B cell (primary cell): ENCODE data around the gene C6orf47. TPM values are rescaled to one million over a fixed set of nuclear protein-coding genes. Genes with fewer than 3 reads are reported as not detected.
A peak's percentile ranks its signal among the peaks of the same experiment; 100 is the strongest.

ENCODE experiments used
- ATAC-seq: fragments of 200-7000 bp; cut with Tn5 transposase; one replicate; pipeline ENCODE4 v1.10.0; 2021; ENCODE audit warnings: low read depth, mild to moderate bottlenecking, moderate number of reproducible peaks, moderate library complexity
- CTCF ChIA-PET: fragments of 350-600 bp; sonication (Branson Sonifier 250); formaldehyde crosslinking; loops from one replicate; lab custom pipeline; 2021; ENCODE audit warnings: antibody characterized with exemption, inconsistent platforms; lab: Charles Lee
- POLR2A ChIA-PET: fragments of 350-600 bp; sonication (Branson Sonifier 250); formaldehyde crosslinking; loops from one replicate; lab custom pipeline; 2021; ENCODE audit warnings: antibody characterized with exemption; lab: Charles Lee
- DNase-seq: peaks from one replicate; pipeline ENCODE4 v3.0.0; 2013
- H2AFZ ChIP-seq: 2 replicates; pipeline ENCODE4 v1.6.1; 2012; ENCODE audit warnings: mild to moderate bottlenecking, low read depth, low read length; ENCODE audit not compliant: insufficient read depth, poor library complexity, severe bottlenecking
- H3K27ac ChIP-seq, 2 donors: 1 replicate in 1 of 2; 2 replicates in 1 of 2; pipeline ENCODE4 v1.5.1; 2012 to 2013; ENCODE audit warnings: low read length in 2 of 2, mild to moderate bottlenecking in 2 of 2, moderate library complexity in 1 of 2
- H3K27me3 ChIP-seq, 4 experiments: fragments of 200-600 bp in 1 of 4; sonication (generic) in 1 of 4; replicated peaks in 1 of 4; 1 replicate in 2 of 4; 2 replicates in 2 of 4; pipeline versions ENCODE4 v1.6.1 to v1.7.0; 2013 to 2016; ENCODE audit warnings: low read length in 3 of 4, mild to moderate bottlenecking in 2 of 4, mixed read lengths in 1 of 4, moderate library complexity in 1 of 4; ENCODE audit not compliant: insufficient read depth in 4 of 4, control insufficient read depth in 3 of 4; ENCODE audit errors: control extremely low read depth in 1 of 4
- H3K36me3 ChIP-seq, 2 experiments: replicated peaks in 1 of 2; 1 replicate in 1 of 2; 2 replicates in 1 of 2; pipeline versions ENCODE4 v1.6.1 to v1.7.1; 2013; ENCODE audit warnings: low read length in 1 of 2; ENCODE audit not compliant: insufficient read depth in 2 of 2, control insufficient read depth in 1 of 2; ENCODE audit errors: control extremely low read depth in 1 of 2, extremely low read depth in 1 of 2
- H3K4me1 ChIP-seq, 2 donors: fragments of 200-600 bp in 1 of 2; sonication (generic) in 1 of 2; 1 replicate in 1 of 2; 2 replicates in 1 of 2; pipeline versions ENCODE4 v1.5.1 to v1.6.1; 2013 to 2017; ENCODE audit warnings: low read length in 2 of 2; ENCODE audit not compliant: control insufficient read depth in 2 of 2, insufficient read depth in 2 of 2
- H3K4me2 ChIP-seq: replicated peaks from 2 replicates; pipeline ENCODE3; 2012; ENCODE audit warnings: mild to moderate bottlenecking, low read depth, low read length; ENCODE audit not compliant: poor library complexity, severe bottlenecking
- H3K4me3 ChIP-seq, 5 experiments: fragments of 200-600 bp in 1 of 5; sonication (generic) in 1 of 5; 1 replicate in 3 of 5; 2 replicates in 2 of 5; pipeline versions ENCODE4 v1.5.1 to v1.7.0; 2011 to 2016; ENCODE audit warnings: low read length in 4 of 5, mild to moderate bottlenecking in 4 of 5, low read depth in 2 of 5, control low read depth in 1 of 5, moderate library complexity in 1 of 5; ENCODE audit not compliant: insufficient read depth in 1 of 5; ENCODE audit errors: control extremely low read depth in 1 of 5, extremely low read depth in 1 of 5
- H3K79me2 ChIP-seq: fragments of 200-600 bp; sonication (generic); one replicate; pipeline ENCODE4 v1.6.0; 2016; ENCODE audit warnings: low read length; ENCODE audit not compliant: control insufficient read depth, insufficient read depth
- H3K9ac ChIP-seq: fragments of 200-600 bp; sonication (generic); 2 replicates; pipeline ENCODE4 v1.6.1; 2017; ENCODE audit warnings: mild to moderate bottlenecking, low read length, moderate library complexity
- H3K9me3 ChIP-seq, 3 donors: one replicate each; pipeline versions ENCODE4 v1.6.1 to v1.7.1; 2013; ENCODE audit warnings: low read length in 2 of 3; ENCODE audit not compliant: control insufficient read depth in 2 of 3, insufficient read depth in 1 of 3; ENCODE audit errors: control extremely low read depth in 1 of 3
- H4K20me1 ChIP-seq: 2 replicates; pipeline ENCODE4 v1.6.0; 2012; ENCODE audit warnings: mild to moderate bottlenecking, low read length; ENCODE audit not compliant: insufficient read depth, control insufficient read depth, poor library complexity, severe bottlenecking
- H3K27ac Mint-ChIP-seq: one replicate; pipeline ENCODE4 v1.8.0; 2021; ENCODE audit warnings: mixed read lengths
- H3K27me3 Mint-ChIP-seq: one replicate; pipeline ENCODE4 v1.8.0; 2021; ENCODE audit warnings: mixed read lengths
- H3K4me1 Mint-ChIP-seq: one replicate; pipeline ENCODE4 v1.8.0; 2021; ENCODE audit warnings: mixed read lengths
- H3K4me3 Mint-ChIP-seq: one replicate; pipeline ENCODE4 v1.8.0; 2021; ENCODE audit warnings: mixed read lengths
- H3K9me3 Mint-ChIP-seq: one replicate; pipeline ENCODE4 v1.8.0; 2022; ENCODE audit warnings: mixed read lengths; ENCODE audit not compliant: insufficient read depth
- CTCF ChIP-seq: fragments of 200-600 bp; IDR thresholded peaks from one replicate; pipeline ENCODE4 v1.8.0; 2022; ENCODE audit warnings: antibody characterized with exemption, mild to moderate bottlenecking
- EZH2 ChIP-seq: IDR thresholded peaks from 2 replicates; pipeline ENCODE4 v1.6.1; 2012; ENCODE audit warnings: borderline replicate concordance, low read depth, mild to moderate bottlenecking, moderate library complexity, low read length; ENCODE audit not compliant: insufficient read depth, poor library complexity, severe bottlenecking
- WGBS: methylation state at CpG from one replicate; pipeline ENCODE4 v1.1.5; 2013; ENCODE audit warnings: missing lambda C conversion rate; ENCODE audit not compliant: insufficient coverage; 5-methylcytosine and 5-hydroxymethylcytosine counted together
- intact Hi-C: fragments of 100-400 bp; cut with micrococcal nuclease; formaldehyde crosslinking; loops from one replicate; pipeline ENCODE4 v1.10.0; 2022
- polyA plus RNA-seq: library from polyadenylated mRNA; depleted of rRNA; stranded (reverse); fragments of >200 nt; gene quantifications from 2 replicates; pipeline ENCODE4 v1.2.3, GENCODE V29; 2012
- total RNA-seq, 2 donors: library from RNA; stranded (reverse); fragments of 120-200 nt in 1 of 2; gene quantifications; 1 replicate in 1 of 2; 2 replicates in 1 of 2; pipeline versions ENCODE4 v1.2.3 to v1.2.4, GENCODE V29; 2013 to 2022

The C6orf47 gene
- total and polyA plus RNA-seq, 2 donors (not counting 1 experiment from before 2014, with no cell fraction given) = 7.6 to 34.0 TPM

- Histone ChIP-seq H4K20me1 (peaks cover 24% of the 10 kb centered on the region), H3K36me3 (peaks cover 0 to 45% of the 10 kb centered on the region in 2 experiments), H3K79me2 (peaks cover 95% of the 10 kb centered on the region), H3K4me1 (peaks cover 38 to 55% of the 10 kb centered on the region in 2 donors), H3K27me3 (no peaks in the 10 kb centered on the region), H3K4me2 (peak overlapping the region; percentile 88), H3K9ac (peak overlapping the region; percentile 87), H3K4me3 (peak overlapping the region in 4 of 5 experiments; percentile 63 to 98 (median 90)), H3K27ac (peak overlapping the region; percentile 50 to 77), H2AFZ (no peak overlapping the region), H3K9me3 (no peaks in the 10 kb centered on the region)
- TF ChIP-seq CTCF = no peak
- TF ChIP-seq EZH2 = no peak
- no peak for ATAC-seq
- DNase-seq = no peak
- POLR2A ChIA-PET = interaction anchor here (0.6 to 1.0 kb wide), 2 partner anchors 82 to 1044 kb away, joined by 3 to 7 read pairs; no protein-coding TSS in a partner anchor
- CTCF ChIA-PET = no interaction called here
- Mint-ChIP-seq H3K27me3 (no peaks in the 10 kb centered on the region), H3K4me3 (peak overlapping the region; percentile 94), H3K27ac (peak overlapping the region; percentile 89), H3K4me1 (peaks cover 62% of the 10 kb centered on the region), H3K9me3 (no peaks in the 10 kb centered on the region)
- 94% methylated on average over 13 of the region's 13 CpGs for WGBS
- intact Hi-C loops = loop anchor here (10.0 kb wide), 1 partner anchor 1444 kb away; the partner anchor contains the start of gene TRIM26
These were observed 1.5 kb downstream of the C6orf47 start for GRCh38 chr6:31658983-31659648.

- H3K9me3 ChIP-seq = no peaks in the 10 kb centered on the region
- ChIA-PET POLR2A (interaction anchor here (0.6 kb wide), 1 partner anchor 177 kb away, joined by 3 read pairs; no protein-coding TSS in a partner anchor), CTCF (interaction anchor here (1.1 kb wide), 1 partner anchor 60 kb away, joined by 4 read pairs; no protein-coding TSS in a partner anchor)
- peak overlapping the region; percentile 94 for H3K4me3 Mint-ChIP-seq
- H3K4me1 ChIP-seq = peaks cover 34 to 52% of the 10 kb centered on the region in 2 donors
- H4K20me1 ChIP-seq = peaks cover 24% of the 10 kb centered on the region
- peaks cover 0 to 38% of the 10 kb centered on the region in 2 experiments for H3K36me3 ChIP-seq
- H3K27ac Mint-ChIP-seq = peak overlapping the region; percentile 65
- no peak for ATAC-seq
- 100% methylated on average over 1 of the region's 4 CpGs for WGBS
- H2AFZ ChIP-seq = no peak overlapping the region
- no peak for TF ChIP-seq CTCF
- no peak for TF ChIP-seq EZH2
- no peaks in the 10 kb centered on the region for H3K27me3 Mint-ChIP-seq
- peak overlapping the region in 1 of 2 donors; percentile 40 for H3K27ac ChIP-seq
- peaks cover 95% of the 10 kb centered on the region for H3K79me2 ChIP-seq
- peaks cover 56% of the 10 kb centered on the region for H3K4me1 Mint-ChIP-seq
- no peaks in the 10 kb centered on the region for H3K9me3 Mint-ChIP-seq
- no peaks in the 10 kb centered on the region for H3K27me3 ChIP-seq
- H3K9ac ChIP-seq = no peak overlapping the region
- DNase-seq = no peak
- no peak overlapping the region for H3K4me3 ChIP-seq
- intact Hi-C loops = loop anchor here (10.0 kb wide), 1 partner anchor 1443 kb away; the partner anchor contains the start of gene TRIM26
- H3K4me2 ChIP-seq = peak overlapping the region; percentile 88
These were observed 2.4 kb downstream of the C6orf47 start for GRCh38 chr6:31658158-31658688.
